Measurements from ENCODE around the gene SEMA3D.

SEMA3D gene

GRCh38 chr7:85186521-85187241 lies at the start of gene SEMA3D:
TSS of gene SEMA3D (minus strand) at chr7:85187056. CDS start at chr7:85121891, 65,165 bp downstream.
- peak; percentile 55 for DNase-seq

GRCh38 chr7:85234730-85235129 lies 47.9 kb upstream of the SEMA3D start:
- no peak for DNase-seq

GRCh38 chr7:85232068-85232467 lies 45.2 kb upstream of the SEMA3D start:
- no peak for DNase-seq

- DNase-seq, result no peak
These were observed 43.8 kb upstream of the SEMA3D start for GRCh38 chr7:85230623-85231022.

- DNase-seq, result no peak
These were observed 42.7 kb upstream of the SEMA3D start for GRCh38 chr7:85229544-85229943.

- DNase-seq, result no peak
These were observed 39.7 kb upstream of the SEMA3D start for GRCh38 chr7:85226361-85227085.

- DNase-seq, result no peak
These were observed 37.3 kb upstream of the SEMA3D start for GRCh38 chr7:85224171-85224570.

GRCh38 chr7:85222522-85222921 lies 35.7 kb upstream of the SEMA3D start:
- no peak for DNase-seq

- DNase-seq, result no peak
These were observed 34.9 kb upstream of the SEMA3D start for GRCh38 chr7:85221796-85222195.

- no peak for DNase-seq
These were observed 33.8 kb upstream of the SEMA3D start for GRCh38 chr7:85220651-85221050.

GRCh38 chr7:85220023-85220422 lies 33.2 kb upstream of the SEMA3D start:
- DNase-seq, result no peak

GRCh38 chr7:85217085-85217484 lies 30.2 kb upstream of the SEMA3D start:
- DNase-seq, result no peak

- DNase-seq, result no peak
These were observed 28.2 kb upstream of the SEMA3D start for GRCh38 chr7:85215098-85215497.

GRCh38 chr7:85213500-85213899 lies 26.6 kb upstream of the SEMA3D start:
- DNase-seq, result no peak

- DNase-seq, result no peak
These were observed 18.9 kb upstream of the SEMA3D start for GRCh38 chr7:85205754-85206153.

GRCh38 chr7:85204496-85204895 lies 17.6 kb upstream of the SEMA3D start:
- DNase-seq, result no peak

- no peak for DNase-seq
These were observed 17.2 kb upstream of the SEMA3D start for GRCh38 chr7:85204061-85204460.

- DNase-seq, result no peak
These were observed 14.4 kb upstream of the SEMA3D start for GRCh38 chr7:85201209-85201608.

GRCh38 chr7:85196696-85197095 lies 9.8 kb upstream of the SEMA3D start:
- DNase-seq, result no peak

GRCh38 chr7:85191383-85191782 lies 4.5 kb upstream of the SEMA3D start:
- DNase-seq, result no peak

- peak; percentile 30 for DNase-seq
These were observed 754 bp downstream of the SEMA3D start for GRCh38 chr7:85186083-85186520.

- peak; percentile 30 for DNase-seq
These were observed 1.3 kb downstream of the SEMA3D start for GRCh38 chr7:85185424-85186082.

- no peak for DNase-seq
These were observed 2.0 kb downstream of the SEMA3D start for GRCh38 chr7:85184599-85185423.

Data from SHP77 treated with DMSO at 0.1 percent for 48 hours (cell line).